Muscle of leg (tissue), 11 donors: ENCODE data around the gene GRIN2A. TPM values are rescaled to one million over a fixed set of nuclear protein-coding genes. Genes with fewer than 3 reads are reported as not detected.

Experiments used
- DNase-seq: peaks from one replicate; pipeline ENCODE4 v3.0.0; 2013
- H3K27ac ChIP-seq: one replicate; pipeline ENCODE4 v1.5.1; 2013; ENCODE audit warnings: mild to moderate bottlenecking, low read length, control low read depth
- H3K27me3 ChIP-seq: one replicate; pipeline ENCODE4 v1.6.1; 2013; ENCODE audit warnings: low read length; ENCODE audit not compliant: control insufficient read depth, insufficient read depth
- H3K36me3 ChIP-seq: one replicate; pipeline ENCODE4 v1.6.1; 2013; ENCODE audit warnings: low read length; ENCODE audit not compliant: control insufficient read depth, insufficient read depth
- H3K4me1 ChIP-seq: one replicate; pipeline ENCODE4 v1.6.1; 2013; ENCODE audit warnings: low read length; ENCODE audit not compliant: control insufficient read depth, insufficient read depth
- H3K4me3 ChIP-seq: one replicate; pipeline ENCODE4 v1.5.1; 2013; ENCODE audit warnings: low read length, control low read depth
- H3K9me3 ChIP-seq: replicated peaks from 2 replicates; pipeline ENCODE4 v1.6.1; 2013; ENCODE audit warnings: low read depth, low read length; ENCODE audit not compliant: control insufficient read depth
- WGBS: methylation state at CpG from one replicate; pipeline ENCODE4 v1.1.5; 2013; ENCODE audit warnings: missing lambda C conversion rate; ENCODE audit not compliant: insufficient coverage; 5-methylcytosine and 5-hydroxymethylcytosine counted together
- polyA plus RNA-seq, 8 donors: library from polyadenylated mRNA; unstranded; fragments of 120-200 nt; gene quantifications; one replicate each; pipeline versions ENCODE4 v1.2.1 to v1.2.3, GENCODE V29; 2013; ENCODE audit warnings: inconsistent platforms in 1 of 8, low replicate concordance in 1 of 8; ENCODE audit not compliant: insufficient read length in 8 of 8, insufficient read depth in 1 of 8
- total RNA-seq: library from RNA; stranded (reverse); fragments of 120-200 nt; gene quantifications from one replicate; pipeline ENCODE4 v1.2.4, GENCODE V29; 2013

The GRIN2A gene
- total and polyA plus RNA-seq, 9 donors, result 0.18 to 0.75 (median 0.35) TPM

DNA sequence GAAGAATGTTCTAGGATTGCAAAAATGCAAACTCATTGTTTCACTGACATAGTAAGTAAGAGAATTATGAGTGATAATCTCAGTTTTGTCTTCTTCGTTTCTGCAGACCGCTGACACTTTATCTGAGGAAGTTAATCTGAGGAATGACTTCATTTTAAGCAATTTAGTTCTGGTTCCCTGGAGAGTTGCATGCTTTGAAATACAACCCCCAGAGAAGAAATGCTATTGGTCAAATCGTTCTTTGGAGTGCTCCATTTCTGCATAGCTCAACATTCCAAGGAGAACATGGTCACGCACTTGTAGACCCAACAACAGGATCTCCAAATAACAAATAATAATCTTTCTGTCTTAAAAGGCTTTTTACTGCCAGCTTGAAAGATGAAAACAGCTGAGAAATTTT lies 427.1 kb downstream of the GRIN2A start:
- H3K36me3 ChIP-seq, result no peaks in the 10 kb centered on the region
- H3K27ac ChIP-seq, result no peak overlapping the region
- no peaks in the 10 kb centered on the region for H3K27me3 ChIP-seq
- H3K4me1 ChIP-seq, result no peaks in the 10 kb centered on the region
- H3K4me3 ChIP-seq, result no peak overlapping the region
- no peaks in the 10 kb centered on the region for H3K9me3 ChIP-seq
- WGBS, result 20% methylated on average over 2 of the region's 4 CpGs
- no peak for DNase-seq

DNA sequence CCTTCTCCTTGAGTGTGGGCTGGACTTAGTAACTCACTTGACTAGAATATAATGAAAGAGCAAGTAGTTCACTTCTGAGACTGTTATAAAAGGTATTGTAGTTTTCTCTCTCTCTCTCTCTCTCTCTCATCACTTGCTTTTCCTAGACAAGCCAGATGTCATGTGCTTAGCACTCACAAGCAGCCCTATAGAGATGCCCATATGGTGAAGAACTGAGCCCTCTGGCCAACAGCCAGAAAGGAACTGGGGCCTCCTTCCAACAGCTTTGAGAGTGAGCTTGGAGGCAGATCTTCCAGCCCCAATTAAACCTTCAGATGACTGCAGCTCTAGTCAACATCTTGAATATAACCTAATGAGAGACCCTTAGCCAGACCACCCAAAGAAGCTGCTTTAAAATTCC lies 440.5 kb downstream of the GRIN2A start:
- Histone ChIP-seq H3K36me3 (no peaks in the 10 kb centered on the region), H3K9me3 (no peaks in the 10 kb centered on the region), H3K4me1 (no peaks in the 10 kb centered on the region), H3K4me3 (no peak overlapping the region), H3K27ac (no peak overlapping the region), H3K27me3 (no peaks in the 10 kb centered on the region)
- no peak for DNase-seq

DNA sequence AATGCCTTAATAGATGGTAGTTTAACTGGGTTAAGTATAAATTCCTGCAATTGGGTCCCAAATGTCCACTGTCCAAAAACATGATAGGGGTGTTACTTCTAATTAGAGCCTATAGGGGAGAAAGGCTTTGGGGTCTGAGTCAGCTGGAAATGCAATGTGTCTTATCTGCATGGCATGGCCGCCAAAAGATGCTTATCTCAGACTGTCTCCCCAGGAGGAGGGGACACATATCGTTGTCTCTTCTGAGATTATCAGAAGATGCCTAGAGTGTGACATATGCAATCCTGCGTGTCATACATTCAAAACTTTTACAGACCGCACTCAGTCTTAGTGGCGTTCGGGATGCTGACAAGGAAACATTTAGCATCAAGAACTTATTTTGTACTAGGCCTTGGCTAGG lies 442.9 kb downstream of the GRIN2A start:
- no peaks in the 10 kb centered on the region for H3K4me1 ChIP-seq
- no peaks in the 10 kb centered on the region for H3K36me3 ChIP-seq
- no peak for DNase-seq
- H3K4me3 ChIP-seq, result no peak overlapping the region
- WGBS, result 85% methylated on average over 6 of the region's 6 CpGs
- H3K27ac ChIP-seq, result no peak overlapping the region
- H3K27me3 ChIP-seq, result no peaks in the 10 kb centered on the region
- H3K9me3 ChIP-seq, result no peaks in the 10 kb centered on the region

DNA sequence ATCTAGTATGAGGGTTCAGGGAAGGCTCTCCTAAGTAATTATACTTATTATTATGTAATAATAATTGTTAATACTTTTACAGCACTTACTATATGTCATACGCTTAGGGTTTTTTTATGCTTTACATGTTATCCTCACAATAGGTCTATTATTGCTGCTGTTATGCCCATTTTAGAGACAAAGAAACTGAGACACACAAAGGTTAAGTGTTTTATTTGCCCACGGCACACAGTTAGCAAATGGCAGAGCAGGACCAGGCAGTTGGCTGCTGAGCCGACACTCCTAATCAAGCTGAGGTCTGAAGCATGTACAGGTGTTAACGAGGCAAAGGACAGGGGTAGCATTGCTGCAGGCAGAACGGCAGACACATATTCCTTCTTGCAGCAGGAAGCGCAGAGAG lies 443.5 kb downstream of the GRIN2A start:
- H3K27ac ChIP-seq, result no peak overlapping the region
- DNase-seq, result no peak
- WGBS, result 82% methylated on average over 5 of the region's 6 CpGs

DNA sequence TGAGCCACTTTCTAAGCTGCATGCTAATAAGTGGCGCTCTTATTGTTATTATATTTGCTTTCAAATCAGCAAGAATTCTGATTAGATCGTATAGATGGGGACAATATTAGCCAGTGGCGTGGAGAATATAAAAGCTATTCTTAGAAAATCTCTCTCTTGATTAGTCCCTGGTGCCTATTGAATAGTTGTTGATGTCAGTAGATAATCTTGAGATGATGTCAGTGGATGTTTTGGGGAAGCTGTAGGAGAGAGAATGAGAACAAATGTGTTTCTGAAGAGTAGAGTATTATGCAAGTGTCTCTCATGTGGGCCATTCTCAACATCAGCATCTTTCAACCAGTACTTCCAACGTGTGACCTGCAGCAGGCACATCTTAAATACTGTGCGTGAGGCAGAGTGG lies 445.7 kb downstream of the GRIN2A start:
- no CpG with 5 or more reads among the region's 5 CpGs for WGBS
- H3K27me3 ChIP-seq, result no peaks in the 10 kb centered on the region
- H3K36me3 ChIP-seq, result no peaks in the 10 kb centered on the region
- no peaks in the 10 kb centered on the region for H3K9me3 ChIP-seq
- no peak overlapping the region for H3K27ac ChIP-seq
- H3K4me1 ChIP-seq, result no peaks in the 10 kb centered on the region
- peak; percentile 11 for DNase-seq
- H3K4me3 ChIP-seq, result no peak overlapping the region

More for the DNA sequence above, 443.5 kb downstream of the GRIN2A start:
- Histone ChIP-seq H3K36me3 (no peaks in the 10 kb centered on the region), H3K9me3 (no peaks in the 10 kb centered on the region), H3K4me1 (no peaks in the 10 kb centered on the region), H3K4me3 (no peak overlapping the region), H3K27me3 (no peaks in the 10 kb centered on the region)

DNA sequence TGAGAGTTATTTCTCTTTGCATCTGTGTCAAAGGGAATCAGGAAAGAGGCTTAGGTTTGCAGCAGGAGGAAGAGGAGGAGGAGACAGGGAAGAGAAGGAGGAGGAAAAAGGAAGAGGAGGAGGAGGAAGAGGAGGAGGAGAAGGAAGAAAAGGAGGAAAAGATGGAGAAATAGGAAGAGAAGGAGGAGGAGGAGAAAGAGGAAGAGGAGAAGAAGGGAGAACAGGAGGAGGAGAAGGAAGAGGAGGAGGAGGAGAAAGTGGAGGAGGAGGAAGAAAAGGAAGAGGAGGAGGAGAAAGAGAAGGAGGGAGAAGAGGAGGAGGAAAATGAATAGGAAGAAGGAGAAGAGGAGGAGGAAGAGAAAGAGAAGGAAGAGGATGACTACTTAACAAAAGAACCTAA lies 459.1 kb downstream of the GRIN2A start:
- H3K4me1 ChIP-seq, result no peaks in the 10 kb centered on the region
- no peaks in the 10 kb centered on the region for H3K9me3 ChIP-seq
- no peaks in the 10 kb centered on the region for H3K36me3 ChIP-seq
- no peak overlapping the region for H3K27ac ChIP-seq
- no peaks in the 10 kb centered on the region for H3K27me3 ChIP-seq
- DNase-seq, result no peak
- H3K4me3 ChIP-seq, result no peak overlapping the region

DNA sequence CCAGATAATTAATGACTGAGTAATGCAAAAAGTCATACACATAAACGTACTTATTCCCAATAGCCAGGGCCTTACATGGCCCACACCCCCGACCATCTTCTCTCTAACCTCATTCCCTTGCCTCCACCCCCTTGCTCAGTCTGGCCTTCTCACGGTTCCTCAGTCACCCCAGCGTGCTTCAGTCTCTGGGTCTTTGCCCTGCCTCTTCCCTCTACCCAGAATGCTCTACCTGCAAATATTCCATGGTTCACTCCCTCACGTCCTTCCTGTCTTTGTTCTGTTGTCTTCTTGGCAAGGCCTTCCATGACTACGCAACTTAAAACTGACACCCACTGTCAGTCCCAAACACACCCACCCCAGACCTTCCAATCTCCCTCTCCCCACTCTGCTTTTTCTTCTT lies 468.3 kb downstream of the GRIN2A start:
- no peak overlapping the region for H3K27ac ChIP-seq
- no peak overlapping the region for H3K4me3 ChIP-seq
- DNase-seq, result no peak
- WGBS, result 80% methylated on average over 6 of the region's 6 CpGs
- no peaks in the 10 kb centered on the region for H3K9me3 ChIP-seq
- no peaks in the 10 kb centered on the region for H3K36me3 ChIP-seq
- no peaks in the 10 kb centered on the region for H3K4me1 ChIP-seq
- H3K27me3 ChIP-seq, result no peaks in the 10 kb centered on the region

DNA sequence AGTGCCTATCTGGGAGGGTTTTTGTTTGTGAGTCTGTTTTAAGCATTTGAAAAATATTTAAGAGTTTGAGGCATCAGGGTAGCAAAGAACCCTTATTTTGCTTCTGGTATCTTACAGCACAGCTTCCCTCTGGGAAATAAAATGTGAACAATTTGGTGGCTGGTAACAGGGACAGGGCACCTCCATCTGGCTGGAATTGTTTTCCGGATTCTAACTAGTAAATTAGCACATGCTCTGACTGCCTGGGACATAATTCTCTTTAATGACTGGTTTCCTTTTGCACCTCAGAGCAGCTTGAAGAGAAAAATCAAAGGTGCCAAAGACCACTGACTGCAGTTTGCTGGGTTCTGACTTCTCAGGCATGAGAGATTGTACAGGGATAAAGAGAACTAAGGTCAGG lies 469.1 kb downstream of the GRIN2A start:
- no peak overlapping the region for H3K27ac ChIP-seq
- H3K4me1 ChIP-seq, result no peaks in the 10 kb centered on the region
- no peak overlapping the region for H3K4me3 ChIP-seq
- 38% methylated on average over 1 of the region's 1 CpG for WGBS
- no peak for DNase-seq
- no peaks in the 10 kb centered on the region for H3K36me3 ChIP-seq
- no peaks in the 10 kb centered on the region for H3K9me3 ChIP-seq
- H3K27me3 ChIP-seq, result no peaks in the 10 kb centered on the region

DNA sequence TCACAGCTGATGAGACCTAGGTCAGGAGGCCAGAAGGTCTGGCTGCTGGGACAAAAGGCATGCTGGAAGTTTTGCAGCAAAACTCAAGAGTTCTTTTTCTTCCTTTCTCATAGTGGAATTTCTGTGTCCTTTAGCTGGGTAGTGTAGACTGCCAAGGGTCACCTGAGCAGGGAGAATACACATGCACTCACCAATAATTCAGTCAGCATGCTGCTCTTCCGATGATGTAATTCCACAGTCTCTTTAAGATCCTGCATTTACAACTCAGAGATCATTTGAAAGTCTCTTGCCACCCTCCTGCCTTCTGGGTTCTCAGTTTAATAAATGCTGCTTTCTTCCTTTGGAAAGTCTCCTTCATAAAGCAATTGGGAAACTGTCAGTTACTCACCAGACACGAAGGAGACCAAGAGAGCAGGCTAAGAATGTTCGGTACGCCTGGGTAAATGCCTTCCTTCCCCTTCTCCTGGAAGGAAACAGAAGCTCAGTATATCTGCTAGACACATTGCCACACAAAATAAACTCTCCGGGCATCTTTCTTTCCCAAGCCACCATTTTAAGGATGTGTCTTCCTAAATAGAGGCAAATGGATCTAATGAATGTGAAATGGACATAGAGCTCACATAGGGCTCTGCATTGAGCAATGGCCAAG lies 473.1 kb downstream of the GRIN2A start:
- H3K9me3 ChIP-seq, result no peaks in the 10 kb centered on the region
- H3K4me3 ChIP-seq, result no peak overlapping the region
- no peak for DNase-seq
- 43% methylated on average over 3 of the region's 5 CpGs for WGBS
- H3K27ac ChIP-seq, result no peak overlapping the region
- no peaks in the 10 kb centered on the region for H3K27me3 ChIP-seq
- H3K4me1 ChIP-seq, result no peaks in the 10 kb centered on the region
- no peaks in the 10 kb centered on the region for H3K36me3 ChIP-seq

DNA sequence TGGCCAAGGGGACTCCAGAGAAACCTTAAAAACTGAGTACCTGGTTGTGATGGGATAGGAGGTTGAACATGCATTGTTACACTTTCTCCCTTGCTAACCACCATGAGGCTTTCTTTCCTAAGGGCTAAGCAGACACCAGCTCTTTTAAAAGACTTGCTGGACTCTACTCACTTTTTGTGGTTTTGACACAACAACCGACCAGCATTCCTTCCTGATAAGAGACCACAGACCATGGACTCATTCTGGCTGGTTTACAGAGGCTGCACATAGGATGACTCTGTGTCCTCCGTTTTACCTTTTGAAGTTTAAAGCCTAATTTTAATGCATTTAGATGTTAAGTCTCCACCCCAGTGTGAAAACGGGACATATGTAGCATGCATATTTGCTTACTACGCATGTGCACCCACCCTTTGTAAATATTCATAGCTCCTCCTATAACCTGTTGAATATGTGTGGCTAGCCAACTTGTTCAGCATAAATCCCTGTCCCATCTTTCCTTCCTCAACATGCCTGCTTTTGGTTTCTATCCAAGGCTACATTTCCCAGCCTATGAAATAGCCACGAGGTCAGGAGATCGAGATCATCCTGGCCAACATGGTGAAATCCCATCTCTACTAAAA lies 475.9 kb downstream of the GRIN2A start:
- no peaks in the 10 kb centered on the region for H3K36me3 ChIP-seq
- no peak overlapping the region for H3K27ac ChIP-seq
- no peaks in the 10 kb centered on the region for H3K9me3 ChIP-seq
- H3K4me1 ChIP-seq, result no peaks in the 10 kb centered on the region
- DNase-seq, result no peak
- no peaks in the 10 kb centered on the region for H3K27me3 ChIP-seq
- no peak overlapping the region for H3K4me3 ChIP-seq
- WGBS, result 74% methylated on average over 2 of the region's 6 CpGs

DNA sequence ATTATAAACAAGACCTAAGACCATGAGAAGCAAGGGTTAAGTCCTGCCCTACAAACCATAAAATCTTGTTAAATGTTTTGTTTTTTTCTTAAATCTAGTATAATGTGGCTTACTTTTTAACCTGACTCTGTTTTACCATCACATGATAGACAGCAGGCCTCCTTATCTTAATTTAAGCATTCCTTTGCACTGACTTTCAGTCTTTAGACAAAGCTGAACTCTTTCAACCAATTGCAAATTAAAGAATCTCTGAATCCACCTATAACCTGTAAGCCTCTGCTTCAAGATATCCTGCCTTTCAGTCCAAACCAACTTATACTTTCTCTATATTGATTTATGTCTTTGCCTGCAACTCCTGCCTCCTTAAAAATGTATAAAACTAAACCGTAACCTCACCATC lies 478.5 kb downstream of the GRIN2A start:
- H3K4me3 ChIP-seq, result no peak overlapping the region
- H3K4me1 ChIP-seq, result no peaks in the 10 kb centered on the region
- H3K27ac ChIP-seq, result no peak overlapping the region
- DNase-seq, result no peak
- no peaks in the 10 kb centered on the region for H3K9me3 ChIP-seq
- WGBS, result no CpG with 5 or more reads among the region's 1 CpG
- no peaks in the 10 kb centered on the region for H3K36me3 ChIP-seq
- no peaks in the 10 kb centered on the region for H3K27me3 ChIP-seq
